Posterior cingulate gyrus (tissue), 11 donors: ENCODE measurements around the gene PIAS3.

Experiments
- DNase-seq, 10 donors: peaks; one replicate each; pipeline versions ENCODE4 v3.0.0 to v3.0.0-alpha.2; 2020 to 2021; ENCODE audit warnings: mixed read lengths in 3 of 10
- intact Hi-C: fragments of 100-400 bp; cut with DNase I; formaldehyde crosslinking; loops from one replicate; pipeline ENCODE4 v1.15.1; 2023

Gene PIAS3

GRCh38 chr1:145858901-145859490 lies at the start of gene PIAS3:
TSS of gene PIAS3 (minus strand) at chr1:145859081. CDS start at chr1:145858990, 91 bp downstream.
- intact Hi-C loops, result no loop called here
- peak; percentile 83 to 98 (median 90) for DNase-seq

- intact Hi-C loops, result loop anchor here (1.0 kb wide), 1 partner anchor 16 kb away; no protein-coding TSS in a partner anchor
- DNase-seq, result no peak
Measured at GRCh38 chr1:145908653-145909052, 49.8 kb upstream of the PIAS3 start.

- intact Hi-C loops, result no loop called here
Measured at GRCh38 chr1:145906954-145907753, 48.3 kb upstream of the PIAS3 start.

DNA sequence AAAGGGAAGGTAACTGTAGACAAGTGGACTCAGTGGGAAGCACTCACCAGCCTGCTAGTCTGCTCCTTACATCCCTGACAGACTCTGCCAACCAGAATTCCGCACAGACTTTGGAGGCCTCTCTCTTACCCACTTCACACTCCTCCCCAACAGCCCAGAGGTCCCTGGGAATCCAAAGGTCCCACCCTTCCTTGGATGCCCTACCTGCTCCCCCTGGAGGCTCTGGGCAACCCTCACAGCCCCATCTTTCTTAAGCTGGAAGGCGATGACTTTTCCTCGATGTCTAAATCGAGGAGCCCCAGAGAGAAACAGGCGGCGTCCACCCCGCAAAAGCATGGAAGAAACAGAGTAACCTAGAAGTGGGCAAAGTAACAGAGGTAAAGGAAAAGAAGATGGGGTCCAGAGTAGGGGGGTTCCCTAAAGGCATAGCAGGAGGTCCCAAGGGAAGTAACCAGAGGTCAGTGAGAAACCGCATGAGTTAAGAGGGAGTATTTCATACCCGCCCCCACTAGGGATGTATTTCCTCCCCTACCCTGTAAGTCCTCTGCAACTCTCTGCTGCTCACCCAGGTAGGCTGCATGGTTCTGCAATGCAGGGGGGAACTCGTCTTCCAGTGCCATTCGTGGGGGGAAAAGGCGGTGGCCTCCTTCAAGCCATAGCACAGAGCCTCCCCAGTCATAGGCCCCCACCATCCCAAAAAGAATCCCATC lies 42.6 kb upstream of the PIAS3 start:
- no peak for DNase-seq
- intact Hi-C loops, result no loop called here

More at GRCh38 chr1:145906954-145907753, 48.3 kb upstream of the PIAS3 start:
- no peak for DNase-seq

- no peak for DNase-seq
Measured at GRCh38 chr1:145898756-145899155, 39.9 kb upstream of the PIAS3 start.

DNA sequence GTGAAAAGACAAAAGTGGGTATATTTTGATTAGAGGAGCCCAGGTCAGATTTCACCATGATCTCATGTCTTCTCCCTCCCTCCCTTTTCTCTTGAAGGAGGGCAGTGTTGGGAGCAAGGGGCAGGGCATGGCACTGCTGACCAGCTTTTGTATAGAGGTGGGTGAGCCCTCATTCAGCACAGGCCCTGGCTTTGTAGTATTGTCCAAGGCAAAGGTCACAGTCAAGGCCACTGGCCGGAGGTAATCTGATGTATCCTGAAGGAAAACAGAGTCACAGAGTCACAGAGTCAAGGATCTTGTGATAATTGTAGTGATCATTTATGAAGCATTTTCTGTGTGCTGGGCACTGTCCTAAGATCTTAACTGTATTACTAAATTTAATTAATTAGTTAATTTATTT lies 39.1 kb upstream of the PIAS3 start:
- intact Hi-C loops, result no loop called here
- no peak for DNase-seq

More at GRCh38 chr1:145898756-145899155, 39.9 kb upstream of the PIAS3 start:
- intact Hi-C loops, result no loop called here

DNA sequence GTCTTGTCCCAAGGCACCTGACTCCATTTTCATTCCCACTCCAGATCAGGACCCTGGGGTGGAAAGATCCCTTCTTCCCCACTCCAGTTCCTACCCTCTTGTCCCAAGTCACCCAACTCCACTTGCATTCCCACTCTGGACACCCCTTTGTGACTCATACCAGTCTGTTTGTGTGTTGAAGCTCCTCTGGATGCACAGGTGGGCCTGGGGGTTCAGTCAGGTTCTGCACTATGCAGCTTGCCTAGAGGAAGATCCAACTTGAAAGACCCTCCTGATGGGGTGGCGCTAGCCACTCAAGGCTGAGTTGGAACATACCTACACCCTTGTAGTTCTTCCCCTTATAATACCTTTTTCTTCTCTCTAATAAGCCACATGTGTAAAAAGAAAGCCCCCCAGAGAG lies 36.6 kb upstream of the PIAS3 start:
- DNase-seq, result no peak
- intact Hi-C loops, result no loop called here

- intact Hi-C loops, result loop anchor here (2.0 kb wide), 1 partner anchor 63 kb away; no protein-coding TSS in a partner anchor
- DNase-seq, result no peak
Measured at GRCh38 chr1:145893306-145894055, 34.6 kb upstream of the PIAS3 start.

GRCh38 chr1:145892486-145893087 lies 33.7 kb upstream of the PIAS3 start:
- intact Hi-C loops, result loop anchor here (1.0 to 2.0 kb wide), 3 partner anchors 16 to 120 kb away; no protein-coding TSS in a partner anchor
- DNase-seq, result no peak

DNA sequence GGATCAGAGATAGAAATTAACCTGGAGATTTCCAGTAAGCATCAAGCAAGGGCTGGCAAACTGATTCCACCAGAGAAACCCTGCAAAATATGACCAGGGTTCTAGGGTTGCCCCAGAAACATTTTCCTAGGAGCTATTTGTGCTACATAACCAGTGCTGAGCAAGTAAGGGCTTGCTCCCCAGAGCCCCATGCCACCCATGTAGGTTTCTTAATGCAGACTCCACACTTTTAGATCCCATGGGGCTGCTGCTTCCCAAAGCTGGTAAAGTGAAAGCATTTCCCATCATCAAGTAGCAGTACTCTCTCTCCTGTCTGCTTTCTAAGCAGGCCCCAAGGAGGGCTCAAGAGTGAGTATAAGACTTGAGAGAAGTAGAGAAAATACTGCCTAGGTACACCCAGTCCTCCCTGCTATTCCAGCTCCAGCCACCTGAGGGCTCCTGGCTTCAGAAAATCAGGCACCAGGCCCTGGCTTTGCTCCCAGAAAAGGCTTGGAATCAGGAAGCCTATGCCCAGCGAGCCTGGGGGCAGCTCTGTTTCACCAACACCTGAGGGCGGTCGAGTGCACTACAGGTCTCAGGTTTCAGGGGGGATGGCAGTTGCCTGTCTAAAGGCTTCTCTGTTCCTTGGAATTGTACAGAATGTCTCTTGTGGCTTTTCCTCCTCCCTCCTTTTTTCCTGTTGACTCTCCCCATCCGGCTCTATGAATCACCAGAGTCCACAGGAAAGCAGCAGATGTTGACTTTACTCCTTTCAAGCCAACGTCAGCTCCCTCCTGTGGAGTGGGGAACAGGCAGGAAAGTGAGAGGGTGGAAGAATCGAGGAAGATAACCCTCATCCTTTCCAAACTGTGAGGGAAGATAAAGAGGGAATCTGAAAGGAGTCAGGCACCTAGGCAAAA lies 33.0 kb upstream of the PIAS3 start:
- DNase-seq, result peak; percentile 85 to 98 (median 94)
- intact Hi-C loops, result loop anchor here (1.0 to 2.0 kb wide), 3 partner anchors 16 to 120 kb away; no protein-coding TSS in a partner anchor

- intact Hi-C loops, result no loop called here
- no peak for DNase-seq
Measured at GRCh38 chr1:145891143-145891542, 32.3 kb upstream of the PIAS3 start.

- intact Hi-C loops, result no loop called here
- no peak for DNase-seq
Measured at GRCh38 chr1:145889722-145890121, 30.8 kb upstream of the PIAS3 start.

DNA sequence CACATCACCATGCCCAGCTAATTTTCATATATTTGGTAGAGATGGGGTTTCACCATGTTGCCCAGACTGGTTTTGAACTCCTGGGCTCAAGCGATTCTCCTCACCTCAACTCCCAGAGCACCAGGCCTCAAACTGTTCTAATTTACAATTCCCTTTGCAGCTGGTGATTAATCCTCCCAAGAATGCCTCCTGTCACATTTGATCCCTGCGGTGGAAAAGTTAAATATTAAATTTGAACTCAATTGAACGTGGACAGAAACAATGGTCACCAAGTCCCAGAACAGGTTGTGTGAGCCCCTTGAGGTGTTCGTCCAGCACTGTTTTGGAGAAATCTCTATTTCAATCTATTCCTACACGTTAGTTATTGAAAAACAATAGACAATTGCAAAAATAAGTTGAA lies 28.8 kb upstream of the PIAS3 start:
- intact Hi-C loops, result no loop called here
- DNase-seq, result no peak

GRCh38 chr1:145886816-145887215 lies 27.9 kb upstream of the PIAS3 start:
- DNase-seq, result no peak
- intact Hi-C loops, result no loop called here

- intact Hi-C loops, result no loop called here
- no peak for DNase-seq
Measured at GRCh38 chr1:145886390-145886789, 27.5 kb upstream of the PIAS3 start.

- DNase-seq, result peak; percentile 74 to 98 (median 88)
Measured at GRCh38 chr1:145885738-145886287, 26.9 kb upstream of the PIAS3 start, which contains the start of gene ANKRD35. TSS of gene ANKRD35 (minus strand) at chr1:145885866. CDS start at chr1:145885758, 108 bp downstream.

GRCh38 chr1:145884675-145885074 lies 25.8 kb upstream of the PIAS3 start:
- intact Hi-C loops, result no loop called here
- no peak for DNase-seq

More at GRCh38 chr1:145885738-145886287, 26.9 kb upstream of the PIAS3 start, which contains the start of gene ANKRD35:
- intact Hi-C loops, result no loop called here

DNA sequence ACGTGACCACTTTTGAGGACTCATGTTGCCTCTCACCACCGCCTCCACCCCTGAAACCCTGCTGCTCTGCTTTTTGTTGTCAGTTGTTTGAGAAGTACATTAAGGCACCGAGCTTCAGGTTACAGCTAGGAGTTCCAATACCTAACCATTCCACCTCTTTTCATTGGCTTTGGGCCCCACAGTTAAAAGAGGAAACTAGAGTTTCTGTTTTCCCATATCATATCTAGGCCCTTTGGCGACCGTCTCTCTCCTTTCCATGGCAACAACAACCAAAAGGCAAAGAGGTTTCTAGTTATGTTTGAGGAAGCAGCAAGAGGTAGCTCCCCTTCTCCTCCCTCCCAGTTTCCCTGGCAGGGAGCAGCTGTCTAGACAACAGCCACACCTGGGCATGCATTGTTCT lies 20.9 kb upstream of the PIAS3 start:
- no peak for DNase-seq
- intact Hi-C loops, result no loop called here
